ENCODE measurements around the gene GOLGA5.

DNA sequence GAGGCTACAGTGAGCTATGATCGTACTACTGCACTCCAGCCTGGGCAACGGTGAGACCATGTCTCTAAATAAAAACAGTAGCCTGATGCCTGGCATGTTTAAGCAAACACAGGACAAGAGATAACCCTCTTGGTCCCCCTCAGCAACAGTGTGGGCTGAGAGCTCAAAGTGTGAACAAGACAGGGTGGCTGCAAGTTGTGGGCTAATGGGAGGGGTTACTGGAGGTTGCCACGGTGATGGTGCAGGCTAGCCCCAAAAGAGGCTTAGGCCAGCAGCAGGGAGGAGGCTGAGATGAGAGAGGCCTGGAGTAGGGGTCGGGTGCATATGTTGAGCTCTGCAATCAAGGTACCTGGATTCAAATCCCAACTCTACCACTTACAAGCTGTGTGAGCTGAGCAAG is 42.3 kb upstream of the GOLGA5 start:
- TF ChIP-seq, protein P1, sequence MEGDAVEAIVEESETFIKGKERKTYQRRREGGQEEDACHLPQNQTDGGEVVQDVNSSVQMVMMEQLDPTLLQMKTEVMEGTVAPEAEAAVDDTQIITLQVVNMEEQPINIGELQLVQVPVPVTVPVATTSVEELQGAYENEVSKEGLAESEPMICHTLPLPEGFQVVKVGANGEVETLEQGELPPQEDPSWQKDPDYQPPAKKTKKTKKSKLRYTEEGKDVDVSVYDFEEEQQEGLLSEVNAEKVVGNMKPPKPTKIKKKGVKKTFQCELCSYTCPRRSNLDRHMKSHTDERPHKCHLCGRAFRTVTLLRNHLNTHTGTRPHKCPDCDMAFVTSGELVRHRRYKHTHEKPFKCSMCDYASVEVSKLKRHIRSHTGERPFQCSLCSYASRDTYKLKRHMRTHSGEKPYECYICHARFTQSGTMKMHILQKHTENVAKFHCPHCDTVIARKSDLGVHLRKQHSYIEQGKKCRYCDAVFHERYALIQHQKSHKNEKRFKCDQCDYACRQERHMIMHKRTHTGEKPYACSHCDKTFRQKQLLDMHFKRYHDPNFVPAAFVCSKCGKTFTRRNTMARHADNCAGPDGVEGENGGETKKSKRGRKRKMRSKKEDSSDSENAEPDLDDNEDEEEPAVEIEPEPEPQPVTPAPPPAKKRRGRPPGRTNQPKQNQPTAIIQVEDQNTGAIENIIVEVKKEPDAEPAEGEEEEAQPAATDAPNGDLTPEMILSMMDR (conservative IDR thresholded peaks at IDR 0.05; ENCODE audit: low read depth, low read length) = no peak
- TF ChIP-seq EZH2 (IDR thresholded peaks at IDR 0.05; ENCODE audit: low read length, unreplicated experiment) (no peak), EZH2phosphoT487 (IDR thresholded peaks at IDR 0.05; ENCODE audit: borderline replicate concordance, low read length) (no peak)

Data from PC-3 (cell line).